Suppressor macrophage treated with lipopolysaccharide for 1 hour (primary cell): ENCODE results near the gene C4orf50.

Experiments used
- DNase-seq, 3 donors: peaks; one replicate each; pipeline ENCODE4 v3.0.0-alpha.2; 2020 to 2022

Gene C4orf50

GRCh38 chr4:5917672-5918071 lies 100.6 kb downstream of the C4orf50 start:
- no peak for DNase-seq

GRCh38 chr4:5916229-5916628 lies 102.0 kb downstream of the C4orf50 start:
- DNase-seq, result no peak

GRCh38 chr4:5913454-5913853 lies 104.8 kb downstream of the C4orf50 start:
- no peak for DNase-seq

GRCh38 chr4:5912614-5913019 lies 105.6 kb downstream of the C4orf50 start:
- DNase-seq, result no peak

- no peak for DNase-seq
Measured at GRCh38 chr4:5908876-5909427, 109.3 kb downstream of the C4orf50 start.

GRCh38 chr4:5906191-5906590 lies 112.0 kb downstream of the C4orf50 start:
- no peak for DNase-seq

GRCh38 chr4:5905714-5906113 lies 112.5 kb downstream of the C4orf50 start:
- no peak for DNase-seq

- DNase-seq, result no peak
Measured at GRCh38 chr4:5900844-5901243, 117.4 kb downstream of the C4orf50 start.

- DNase-seq, result no peak
Measured at GRCh38 chr4:5899881-5900280, 118.3 kb downstream of the C4orf50 start.

GRCh38 chr4:5899396-5899795 lies 118.8 kb downstream of the C4orf50 start:
- no peak for DNase-seq

- DNase-seq, result no peak
Measured at GRCh38 chr4:5897674-5898073, 120.6 kb downstream of the C4orf50 start.

GRCh38 chr4:5895287-5895686 lies 122.9 kb downstream of the C4orf50 start:
- DNase-seq, result no peak

GRCh38 chr4:5894266-5894665 lies 124.0 kb downstream of the C4orf50 start:
- no peak for DNase-seq

- no peak for DNase-seq
Measured at GRCh38 chr4:5893591-5893990, 124.6 kb downstream of the C4orf50 start.

- peak in 2 of 3 donors; percentile 19 to 30 for DNase-seq
Measured at GRCh38 chr4:5893004-5893580, 125.1 kb downstream of the C4orf50 start, which contains the start of gene CRMP1. TSS of gene CRMP1 (minus strand) at chr4:5893086. CDS start at chr4:5892969, 117 bp downstream.

GRCh38 chr4:5892323-5893003 lies 125.8 kb downstream of the C4orf50 start:
- DNase-seq, result no peak

GRCh38 chr4:5891563-5892322 lies 126.5 kb downstream of the C4orf50 start:
- DNase-seq, result no peak

GRCh38 chr4:5890063-5890727 lies 128.0 kb downstream of the C4orf50 start:
- DNase-seq, result no peak

GRCh38 chr4:5889002-5889696 lies 129.1 kb downstream of the C4orf50 start:
- no peak for DNase-seq

GRCh38 chr4:5888222-5889001 lies 129.8 kb downstream of the C4orf50 start:
- DNase-seq, result no peak

- DNase-seq, result no peak
Measured at GRCh38 chr4:5887361-5888221, 130.6 kb downstream of the C4orf50 start.
